HCT116 (cell line): ENCODE measurements around the gene CCL23.

ENCODE experiments used
- CEBPB ChIP-seq: IDR thresholded peaks from 2 replicates; pipeline ENCODE4 v1.6.1; 2012; ENCODE audit warnings: low read depth
- CTCF ChIP-seq, 3 experiments: fragments of 200-600 bp in 1 of 3; sonication (generic) in 1 of 3; IDR thresholded peaks in 2 of 3; conservative IDR thresholded peaks in 1 of 3; 2 replicates each; pipeline ENCODE4 v1.5.1; 2012 to 2017; ENCODE audit warnings: low read depth in 2 of 3, low read length in 2 of 3, antibody characterized with exemption in 1 of 3, borderline replicate concordance in 1 of 3, control low read depth in 1 of 3, mild to moderate bottlenecking in 1 of 3, mixed read lengths in 1 of 3, mixed run types in 1 of 3, moderate library complexity in 1 of 3; ENCODE audit not compliant: insufficient read depth in 1 of 3
- EGR1 ChIP-seq: IDR thresholded peaks from 2 replicates; pipeline ENCODE4 v1.6.1; 2012; ENCODE audit warnings: low read depth
- EZH2 ChIP-seq: fragments of 200-600 bp; sonication (generic); IDR thresholded peaks from 2 replicates; pipeline ENCODE4 v1.6.1; 2017; ENCODE audit warnings: antibody characterized with exemption, mixed run types
- JUND ChIP-seq: IDR thresholded peaks from 2 replicates; pipeline ENCODE4 v1.6.1; 2012
- POLR2A ChIP-seq: IDR thresholded peaks from 2 replicates; pipeline ENCODE4 v1.7.0; 2011; ENCODE audit warnings: borderline replicate concordance; ENCODE audit not compliant: insufficient read depth, insufficient read length; ENCODE audit errors: extremely low read depth
- POLR2AphosphoS5 ChIP-seq: IDR thresholded peaks from 2 replicates; pipeline ENCODE4 v1.6.1; 2011; ENCODE audit warnings: mild to moderate bottlenecking, low read depth, low read length, moderate library complexity
- RAD21 ChIP-seq: IDR thresholded peaks from 2 replicates; pipeline ENCODE4 v1.6.1; 2012; ENCODE audit warnings: low read depth, mild to moderate bottlenecking
- REST ChIP-seq: IDR thresholded peaks from 2 replicates; pipeline ENCODE4 v1.6.1; 2012; ENCODE audit warnings: low read depth
- SP1 ChIP-seq: IDR thresholded peaks from 2 replicates; pipeline ENCODE4 v1.6.1; 2012; ENCODE audit warnings: low read depth
- ZFX ChIP-seq: fragments of 450-650 bp; IDR thresholded peaks from 2 replicates; pipeline ENCODE4 v1.6.1; 2017
- ZNF274 ChIP-seq: fragments of 200-500 bp; sonication (Bioruptor generic); IDR thresholded peaks from 2 replicates; pipeline ENCODE4 v1.6.1; 2014; ENCODE audit warnings: mild to moderate bottlenecking, low read depth, low read length, inconsistent platforms

DNA sequence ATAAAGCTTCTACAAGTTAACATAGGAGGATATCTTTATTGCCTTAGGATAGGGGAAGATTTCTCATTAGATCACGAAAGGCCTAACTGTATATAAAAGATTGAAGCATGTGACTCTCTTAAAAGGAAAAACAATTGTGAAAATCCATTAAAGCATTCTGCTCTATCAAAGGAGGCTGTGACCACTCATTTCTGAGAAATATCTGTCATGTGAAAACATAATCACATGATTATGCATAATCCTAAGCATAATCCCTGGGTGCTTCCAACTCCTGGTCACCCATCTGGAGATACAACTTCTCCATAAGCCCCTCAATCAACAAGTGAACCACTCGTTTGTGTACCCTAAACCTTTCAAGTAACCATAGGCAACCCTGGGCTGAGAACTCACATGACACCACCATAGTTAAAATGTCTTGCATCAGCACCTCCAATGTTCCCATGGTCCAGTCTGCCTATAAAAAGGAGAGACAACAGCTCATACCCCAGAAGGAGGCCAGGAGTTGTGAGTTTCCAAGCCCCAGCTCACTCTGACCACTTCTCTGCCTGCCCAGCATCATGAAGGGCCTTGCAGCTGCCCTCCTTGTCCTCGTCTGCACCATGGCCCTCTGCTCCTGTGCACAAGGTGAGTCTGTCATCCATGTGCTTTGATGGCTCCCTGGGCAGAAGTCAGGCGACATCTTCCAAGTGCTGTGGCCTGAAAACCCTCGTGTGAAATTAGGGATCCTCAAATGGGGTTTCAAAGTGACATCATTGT is 46.2 kb upstream of the CCL23 start, which contains the start of gene CCL18:
- TF ChIP-seq CTCF (IDR thresholded peaks at IDR 0.05 in 2 of 3, conservative IDR thresholded peaks at IDR 0.05 in 1 of 3; ENCODE audit: borderline replicate concordance in 1 of 3, insufficient read depth in 1 of 3, low read depth in 2 of 3, low read length in 2 of 3) (no peak), RAD21 (no peak), POLR2A (no peak), POLR2AphosphoS5 (no peak), EZH2 (no peak), REST (no peak), EGR1 (no peak), ZNF274 (no peak), CEBPB (no peak), JUND (no peak), ZFX (no peak), SP1 (no peak)
